ENCODE data around the gene FAM83D. TPM values are rescaled to one million over a fixed set of nuclear protein-coding genes. Genes with fewer than 3 reads are reported as not detected.

Gene FAM83D
- total and polyA plus RNA-seq, 2 donors (not counting 1 experiment from before 2014, with no cell fraction given), result 0.82 to 1.7 TPM

- H3K9me3 ChIP-seq (ENCODE audit: control extremely low read depth in 1 of 3, control insufficient read depth in 2 of 3, insufficient read depth in 1 of 3, low read length in 2 of 3), result no peaks in the 10 kb centered on the region
- ChIA-PET CTCF (no interaction called here), POLR2A (no interaction called here)
- peaks cover 35% of the 10 kb centered on the region for H3K79me2 ChIP-seq (ENCODE audit: control insufficient read depth, insufficient read depth, low read length)
- no peaks in the 10 kb centered on the region for H3K4me1 Mint-ChIP-seq
- no peak overlapping the region for H3K4me2 ChIP-seq (replicated peaks; ENCODE audit: low read depth, low read length, poor library complexity, severe bottlenecking)
- H3K27me3 Mint-ChIP-seq, result no peaks in the 10 kb centered on the region
- H3K27ac Mint-ChIP-seq, result no peak overlapping the region
- TF ChIP-seq EZH2 (IDR thresholded peaks at IDR 0.05; ENCODE audit: borderline replicate concordance, insufficient read depth, low read depth, low read length, poor library complexity, severe bottlenecking) (no peak), CTCF (IDR thresholded peaks at IDR 0.05) (no peak)
- ATAC-seq (ENCODE audit: low read depth) (no peak), DNase-seq (no peak)
- 100% methylated on average over 3 of the region's 5 CpGs for WGBS (ENCODE audit: insufficient coverage)
- H2AFZ ChIP-seq (ENCODE audit: insufficient read depth, low read depth, low read length, poor library complexity, severe bottlenecking), result no peak overlapping the region
- no peak overlapping the region for H3K9ac ChIP-seq (ENCODE audit: low read length)
- H4K20me1 ChIP-seq (ENCODE audit: control insufficient read depth, insufficient read depth, low read length, poor library complexity, severe bottlenecking), result no peaks in the 10 kb centered on the region
- intact Hi-C loops (cut with micrococcal nuclease), result no loop called here
- no peak overlapping the region for H3K4me3 Mint-ChIP-seq
- no peak overlapping the region for H3K27ac ChIP-seq (ENCODE audit: low read length in 2 of 2)
- H3K36me3 ChIP-seq (replicated peaks in 1 of 2; ENCODE audit: control extremely low read depth in 1 of 2, control insufficient read depth in 1 of 2, extremely low read depth in 1 of 2, insufficient read depth in 2 of 2, low read length in 1 of 2), result peaks cover 0 to 3% of the 10 kb centered on the region in 2 experiments
- H3K4me1 ChIP-seq (ENCODE audit: control insufficient read depth in 2 of 2, insufficient read depth in 2 of 2, low read length in 2 of 2), result no peaks in the 10 kb centered on the region
- H3K4me3 ChIP-seq (ENCODE audit: control extremely low read depth in 1 of 5, extremely low read depth in 1 of 5, insufficient read depth in 1 of 5, low read depth in 2 of 5, low read length in 4 of 5), result no peak overlapping the region
- H3K27me3 ChIP-seq (replicated peaks in 1 of 4; ENCODE audit: control extremely low read depth in 1 of 4, control insufficient read depth in 3 of 4, insufficient read depth in 4 of 4, low read length in 3 of 4), result no peaks in the 10 kb centered on the region
- no peaks in the 10 kb centered on the region for H3K9me3 Mint-ChIP-seq (ENCODE audit: insufficient read depth)
Measured at GRCh38 chr20:38940644-38941043, 14.4 kb downstream of the FAM83D start.

- POLR2A ChIA-PET, result interaction anchor here (0.6 kb wide), 1 partner anchor 119 kb away, joined by 5 read pairs; no protein-coding TSS in a partner anchor
- Histone ChIP-seq H2AFZ (ENCODE audit: insufficient read depth, low read depth, low read length, poor library complexity, severe bottlenecking) (no peak overlapping the region), H3K9me3 (ENCODE audit: control extremely low read depth in 1 of 3, control insufficient read depth in 2 of 3, insufficient read depth in 1 of 3, low read length in 2 of 3) (no peaks in the 10 kb centered on the region), H3K27me3 (replicated peaks in 1 of 4; ENCODE audit: control extremely low read depth in 1 of 4, control insufficient read depth in 3 of 4, insufficient read depth in 4 of 4, low read length in 3 of 4) (no peaks in the 10 kb centered on the region), H3K9ac (ENCODE audit: low read length) (no peak overlapping the region), H3K27ac (ENCODE audit: low read length in 2 of 2) (no peak overlapping the region), H3K79me2 (ENCODE audit: control insufficient read depth, insufficient read depth, low read length) (peaks cover 25% of the 10 kb centered on the region), H3K4me3 (ENCODE audit: control extremely low read depth in 1 of 5, extremely low read depth in 1 of 5, insufficient read depth in 1 of 5, low read depth in 2 of 5, low read length in 4 of 5) (no peak overlapping the region), H4K20me1 (ENCODE audit: control insufficient read depth, insufficient read depth, low read length, poor library complexity, severe bottlenecking) (no peaks in the 10 kb centered on the region), H3K4me2 (replicated peaks; ENCODE audit: low read depth, low read length, poor library complexity, severe bottlenecking) (no peak overlapping the region), H3K36me3 (replicated peaks in 1 of 2; ENCODE audit: control extremely low read depth in 1 of 2, control insufficient read depth in 1 of 2, extremely low read depth in 1 of 2, insufficient read depth in 2 of 2, low read length in 1 of 2) (peaks cover 0 to 3% of the 10 kb centered on the region in 2 experiments), H3K4me1 (ENCODE audit: control insufficient read depth in 2 of 2, insufficient read depth in 2 of 2, low read length in 2 of 2) (no peaks in the 10 kb centered on the region)
- no peaks in the 10 kb centered on the region for H3K4me1 Mint-ChIP-seq
- ATAC-seq (ENCODE audit: low read depth) (no peak), DNase-seq (no peak)
- 95% methylated on average over 3 of the region's 5 CpGs for WGBS (ENCODE audit: insufficient coverage)
- intact Hi-C loops (cut with micrococcal nuclease), result no loop called here
- no peaks in the 10 kb centered on the region for H3K9me3 Mint-ChIP-seq (ENCODE audit: insufficient read depth)
- H3K27me3 Mint-ChIP-seq, result no peaks in the 10 kb centered on the region
- TF ChIP-seq EZH2 (IDR thresholded peaks at IDR 0.05; ENCODE audit: borderline replicate concordance, insufficient read depth, low read depth, low read length, poor library complexity, severe bottlenecking), result no peak
- TF ChIP-seq CTCF (IDR thresholded peaks at IDR 0.05), result no peak
- no peak overlapping the region for H3K27ac Mint-ChIP-seq
- CTCF ChIA-PET, result no interaction called here
- H3K4me3 Mint-ChIP-seq, result no peak overlapping the region
Measured at GRCh38 chr20:38941726-38942389, 15.6 kb downstream of the FAM83D start.
